ENCODE measurements around the gene CDC42BPB. TPM values are rescaled to one million over a fixed set of nuclear protein-coding genes. Genes with fewer than 3 reads are reported as not detected.

The CDC42BPB gene
- polyA plus RNA-seq, 1 of the 3 experiments (the other 2 are of a cell fraction): 61.6 TPM

GRCh38 chr14:103041464-103041863 lies 15.9 kb downstream of the CDC42BPB start:
- no peak overlapping the region for H3K9ac ChIP-seq
- no peaks in the 10 kb centered on the region for H3K9me2 ChIP-seq
- no peak overlapping the region for H2AFZ ChIP-seq (ENCODE audit: low read depth)
- peaks cover 94% of the 10 kb centered on the region for H4K20me1 ChIP-seq (ENCODE audit: insufficient read depth)
- DNase-seq: no peak
- no peaks in the 10 kb centered on the region for H3K27me3 ChIP-seq (ENCODE audit: insufficient read depth)
- TF ChIP-seq FOXM1 (IDR thresholded peaks at IDR 0.05; ENCODE audit: low read depth): no peak
- TF ChIP-seq RFX5 (IDR thresholded peaks at IDR 0.05; ENCODE audit: low read length): no peak
- TF ChIP-seq ELF1 (IDR thresholded peaks at IDR 0.05): no peak
- TF ChIP-seq TCF12 (IDR thresholded peaks at IDR 0.05): no peak
- TF ChIP-seq SMC3 (IDR thresholded peaks at IDR 0.05; ENCODE audit: low read depth, low read length): no peak
- TF ChIP-seq MAX (IDR thresholded peaks at IDR 0.05; ENCODE audit: low read depth): no peak
- TF ChIP-seq RXRA (IDR thresholded peaks at IDR 0.05; ENCODE audit: borderline replicate concordance, low read depth): no peak
- TF ChIP-seq FOSL2 (IDR thresholded peaks at IDR 0.05; ENCODE audit: borderline replicate concordance, low read depth): no peak
- TF ChIP-seq CHD2 (IDR thresholded peaks at IDR 0.05; ENCODE audit: low read length, partially characterized antibody): no peak
- no peak for TF ChIP-seq ZBTB33 (IDR thresholded peaks at IDR 0.05; ENCODE audit: borderline replicate concordance, low read depth)
- no peak for TF ChIP-seq MXI1 (IDR thresholded peaks at IDR 0.05; ENCODE audit: low read depth, low read length)
- no peak overlapping the region for H3K4me2 ChIP-seq
- H3F3A ChIP-seq (replicated peaks; ENCODE audit: insufficient read depth): no peaks in the 10 kb centered on the region
- H3K4me3 ChIP-seq (ENCODE audit: low read depth in 2 of 2, low read length in 1 of 2): no peak overlapping the region
- CTCF ChIA-PET: interaction anchor here (1.6 kb wide), 1 partner anchor 101 kb away, joined by 3 read pairs; no protein-coding TSS in a partner anchor
- H3K4me1 ChIP-seq (ENCODE audit: control insufficient read depth in 1 of 2, insufficient read depth in 2 of 2, low read depth in 1 of 2, low read length in 1 of 2): peaks cover 0 to 3% of the 10 kb centered on the region in 2 experiments; a peak in 1 of 4 replicates
- 97% methylated on average over 11 of the region's 20 CpGs for WGBS (ENCODE audit: low lambda C conversion rate)
- H3K79me2 ChIP-seq (ENCODE audit: insufficient read depth): peaks cover 100% of the 10 kb centered on the region
- H3K36me3 ChIP-seq (replicated peaks in 1 of 2; ENCODE audit: control insufficient read depth in 1 of 2, insufficient read depth in 2 of 2, low read length in 1 of 2): peaks cover 7 to 26% of the 10 kb centered on the region in 2 experiments
- no peaks in the 10 kb centered on the region for H3K9me3 ChIP-seq
- no peak overlapping the region for H3K27ac ChIP-seq (ENCODE audit: low read depth in 2 of 2, low read length in 1 of 2)
- POLR2A ChIA-PET: no interaction called here

- H3K4me2 ChIP-seq: no peak overlapping the region
- DNase-seq: no peak
- ChIA-PET CTCF (interaction anchor here (0.6 to 1.4 kb wide), 5 partner anchors 14 to 721 kb away, joined by 3 to 8 read pairs (median 3); no protein-coding TSS in a partner anchor), POLR2A (no interaction called here)
- 91% methylated on average over 6 of the region's 6 CpGs for WGBS (ENCODE audit: low lambda C conversion rate)
- no peaks in the 10 kb centered on the region for H3K36me3 ChIP-seq (replicated peaks in 1 of 2; ENCODE audit: control insufficient read depth in 1 of 2, insufficient read depth in 2 of 2, low read length in 1 of 2)
- no peaks in the 10 kb centered on the region for H3K9me3 ChIP-seq
- no peak overlapping the region for H2AFZ ChIP-seq (ENCODE audit: low read depth)
- peaks cover 16% of the 10 kb centered on the region for H3F3A ChIP-seq (replicated peaks; ENCODE audit: insufficient read depth)
- no peak overlapping the region for H3K9ac ChIP-seq
- no peaks in the 10 kb centered on the region for H3K9me2 ChIP-seq
- H3K4me1 ChIP-seq (ENCODE audit: control insufficient read depth in 1 of 2, insufficient read depth in 2 of 2, low read depth in 1 of 2, low read length in 1 of 2): peaks cover 0 to 14% of the 10 kb centered on the region in 2 experiments; a peak in 1 of 4 replicates
- no peak overlapping the region for H3K27ac ChIP-seq (ENCODE audit: low read depth in 2 of 2, low read length in 1 of 2)
- no peak overlapping the region for H3K4me3 ChIP-seq (ENCODE audit: low read depth in 2 of 2, low read length in 1 of 2)
- H3K79me2 ChIP-seq (ENCODE audit: insufficient read depth): peaks cover 100% of the 10 kb centered on the region
- H3K27me3 ChIP-seq (ENCODE audit: insufficient read depth): no peaks in the 10 kb centered on the region
- H4K20me1 ChIP-seq (ENCODE audit: insufficient read depth): peaks cover 95% of the 10 kb centered on the region
- TF ChIP-seq RCOR1 (IDR thresholded peaks at IDR 0.05; ENCODE audit: low read length) (no peak), EP300 (IDR thresholded peaks at IDR 0.05; ENCODE audit: borderline replicate concordance in 1 of 2, low read depth in 1 of 2, low read length in 1 of 2) (no peak), ZBTB33 (IDR thresholded peaks at IDR 0.05; ENCODE audit: borderline replicate concordance, low read depth) (no peak), CHD2 (IDR thresholded peaks at IDR 0.05; ENCODE audit: low read length, partially characterized antibody) (no peak), EZH2phosphoT487 (IDR thresholded peaks at IDR 0.05; ENCODE audit: borderline replicate concordance, low read depth) (no peak), TAF1 (IDR thresholded peaks at IDR 0.05; ENCODE audit: borderline replicate concordance, low read depth, low read length) (no peak), GABPA (IDR thresholded peaks at IDR 0.05; ENCODE audit: low read depth) (no peak), NFIC (IDR thresholded peaks at IDR 0.05; ENCODE audit: borderline replicate concordance) (no peak), RXRA (IDR thresholded peaks at IDR 0.05; ENCODE audit: borderline replicate concordance, low read depth) (no peak), POLR2AphosphoS5 (IDR thresholded peaks at IDR 0.05; ENCODE audit: low read depth, low read length) (no peak), USF2 (IDR thresholded peaks at IDR 0.05; ENCODE audit: borderline replicate concordance, low read depth, low read length) (no peak), RFX5 (IDR thresholded peaks at IDR 0.05; ENCODE audit: low read length) (no peak), SIN3A (IDR thresholded peaks at IDR 0.05; ENCODE audit: borderline replicate concordance, low read depth, low read length) (no peak), RAD21 (IDR thresholded peaks at IDR 0.05; ENCODE audit: low read length) (no peak), TEAD4 (IDR thresholded peaks at IDR 0.05; ENCODE audit: borderline replicate concordance, insufficient read depth) (no peak), ELF1 (IDR thresholded peaks at IDR 0.05) (no peak), YY1 (IDR thresholded peaks at IDR 0.05; ENCODE audit: low read depth) (no peak)
These were observed 23.7 kb downstream of the CDC42BPB start for GRCh38 chr14:103033681-103034096.
